Measurements from ENCODE around the gene FAM107A.
A peak's percentile ranks its signal among the peaks of the same experiment; 100 is the strongest.

The FAM107A gene, protein sequence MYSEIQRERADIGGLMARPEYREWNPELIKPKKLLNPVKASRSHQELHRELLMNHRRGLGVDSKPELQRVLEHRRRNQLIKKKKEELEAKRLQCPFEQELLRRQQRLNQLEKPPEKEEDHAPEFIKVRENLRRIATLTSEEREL

DNA sequence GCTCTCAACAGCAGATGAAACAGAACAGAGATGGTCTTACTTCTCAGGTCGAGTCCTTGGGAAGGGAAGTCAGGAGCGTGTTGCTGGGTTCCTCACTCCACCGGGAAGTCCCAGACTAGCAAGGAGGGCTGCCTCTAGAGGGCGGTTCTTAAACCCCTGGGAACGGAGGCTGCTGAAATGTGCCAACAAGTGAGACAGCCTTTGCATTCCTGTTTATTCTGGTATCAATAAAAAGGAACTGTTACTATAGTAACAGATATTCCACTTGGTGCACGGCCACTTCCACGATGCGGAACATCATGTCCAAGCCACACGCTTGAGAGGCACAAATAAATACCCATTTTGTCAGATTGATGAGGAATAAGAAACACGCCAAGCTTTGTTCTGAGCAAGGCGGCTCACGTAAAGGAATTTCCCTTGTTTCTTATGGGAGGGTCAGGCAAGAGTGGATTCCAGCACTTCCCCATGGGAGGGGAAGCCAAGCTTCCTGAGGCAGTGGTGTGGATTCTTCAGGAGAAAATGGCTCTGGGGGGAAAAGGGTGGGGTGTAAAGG, at the start of gene FAM107A:
FAM107A (minus strand) TSS at position 123 of the 553 bp plus-strand sequence. CDS start 7,531 bp downstream, outside the sequence.
- peak; percentile 74 for DNase-seq (ENCODE audit: extremely low read depth, low read depth)

DNA sequence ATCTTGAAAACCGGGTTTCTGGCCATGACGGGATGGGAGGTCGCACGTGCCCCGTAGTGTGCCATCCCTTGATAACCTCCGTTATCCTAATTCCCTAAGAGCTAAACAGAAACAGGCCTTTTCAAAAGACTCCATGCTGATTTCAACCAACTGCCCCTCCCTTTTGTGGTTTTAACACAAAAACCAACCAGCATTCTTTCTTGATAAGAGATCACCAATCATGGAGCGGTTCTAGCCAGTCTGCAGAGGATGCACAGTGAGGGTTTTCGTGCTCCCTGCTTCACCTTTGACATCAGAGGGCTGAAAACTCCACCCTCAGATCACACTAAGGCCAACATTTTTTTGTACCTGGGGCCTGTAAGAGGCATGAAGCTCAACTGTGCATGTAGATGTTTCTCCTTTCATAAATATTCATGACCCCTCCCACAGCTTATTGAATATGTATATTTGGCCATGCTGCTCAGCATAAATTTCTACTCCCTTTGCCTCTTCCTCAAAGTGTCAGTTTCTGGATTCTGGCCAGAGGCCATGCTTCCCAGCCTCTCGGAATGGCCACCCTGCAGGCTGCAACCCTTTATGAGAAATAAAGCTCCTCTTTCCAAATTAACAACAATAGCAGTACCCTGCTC, 48.1 kb upstream of the FAM107A start:
- TF ChIP-seq, protein P1, sequence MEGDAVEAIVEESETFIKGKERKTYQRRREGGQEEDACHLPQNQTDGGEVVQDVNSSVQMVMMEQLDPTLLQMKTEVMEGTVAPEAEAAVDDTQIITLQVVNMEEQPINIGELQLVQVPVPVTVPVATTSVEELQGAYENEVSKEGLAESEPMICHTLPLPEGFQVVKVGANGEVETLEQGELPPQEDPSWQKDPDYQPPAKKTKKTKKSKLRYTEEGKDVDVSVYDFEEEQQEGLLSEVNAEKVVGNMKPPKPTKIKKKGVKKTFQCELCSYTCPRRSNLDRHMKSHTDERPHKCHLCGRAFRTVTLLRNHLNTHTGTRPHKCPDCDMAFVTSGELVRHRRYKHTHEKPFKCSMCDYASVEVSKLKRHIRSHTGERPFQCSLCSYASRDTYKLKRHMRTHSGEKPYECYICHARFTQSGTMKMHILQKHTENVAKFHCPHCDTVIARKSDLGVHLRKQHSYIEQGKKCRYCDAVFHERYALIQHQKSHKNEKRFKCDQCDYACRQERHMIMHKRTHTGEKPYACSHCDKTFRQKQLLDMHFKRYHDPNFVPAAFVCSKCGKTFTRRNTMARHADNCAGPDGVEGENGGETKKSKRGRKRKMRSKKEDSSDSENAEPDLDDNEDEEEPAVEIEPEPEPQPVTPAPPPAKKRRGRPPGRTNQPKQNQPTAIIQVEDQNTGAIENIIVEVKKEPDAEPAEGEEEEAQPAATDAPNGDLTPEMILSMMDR (IDR thresholded peaks at IDR 0.05; ENCODE audit: low read depth, low read length), result no peak
- no peak for DNase-seq (ENCODE audit: extremely low read depth, low read depth)

More for the DNA sequence above, at the start of gene FAM107A:
- TF ChIP-seq, protein P1 (IDR thresholded peaks at IDR 0.05; ENCODE audit: low read depth, low read length), result peak; percentile 62

DNA sequence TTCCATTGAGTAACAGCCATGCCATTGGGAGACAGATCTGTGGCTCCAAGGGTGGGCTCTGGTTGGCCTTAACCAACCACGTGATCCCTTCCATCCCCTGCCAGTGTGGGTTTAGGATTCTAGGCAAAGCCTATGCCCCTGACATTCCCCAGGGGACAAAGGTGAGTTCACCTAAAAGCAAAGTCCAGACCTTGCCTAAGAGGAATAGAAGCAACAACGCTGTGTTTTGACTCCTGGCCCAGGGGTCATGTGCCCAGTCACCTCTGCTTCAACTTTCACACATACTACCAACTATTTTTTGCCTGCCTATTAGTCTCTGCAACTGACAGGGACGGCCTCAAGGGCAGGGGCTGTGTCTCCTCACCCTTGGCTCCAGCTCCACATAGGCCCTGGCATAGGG, 47.4 kb upstream of the FAM107A start:
- no peak for DNase-seq (ENCODE audit: extremely low read depth, low read depth)
- TF ChIP-seq, protein P1 (IDR thresholded peaks at IDR 0.05; ENCODE audit: low read depth, low read length), result no peak

DNA sequence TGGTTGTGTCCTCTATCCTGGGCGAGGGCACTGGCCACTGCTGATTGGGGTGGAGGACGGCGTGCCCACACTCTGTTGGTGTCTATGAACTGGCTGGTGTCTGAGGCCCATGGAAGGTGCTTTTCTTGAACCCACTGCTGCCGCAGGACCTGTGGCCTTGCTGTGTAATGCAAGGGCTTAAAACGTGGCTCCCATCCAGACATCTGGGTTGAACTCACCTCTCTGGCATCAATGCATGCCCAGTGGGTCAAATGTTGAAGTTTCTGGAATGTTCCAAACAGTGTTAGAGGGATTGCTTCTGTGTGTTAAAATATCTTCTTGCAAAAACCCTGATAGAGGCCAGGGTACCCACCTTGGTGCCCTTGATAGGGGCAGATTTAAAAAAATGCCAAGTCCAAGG, 46.8 kb upstream of the FAM107A start:
- no peak for DNase-seq (ENCODE audit: extremely low read depth, low read depth)
- TF ChIP-seq, protein P1 (IDR thresholded peaks at IDR 0.05; ENCODE audit: low read depth, low read length), result no peak

DNA sequence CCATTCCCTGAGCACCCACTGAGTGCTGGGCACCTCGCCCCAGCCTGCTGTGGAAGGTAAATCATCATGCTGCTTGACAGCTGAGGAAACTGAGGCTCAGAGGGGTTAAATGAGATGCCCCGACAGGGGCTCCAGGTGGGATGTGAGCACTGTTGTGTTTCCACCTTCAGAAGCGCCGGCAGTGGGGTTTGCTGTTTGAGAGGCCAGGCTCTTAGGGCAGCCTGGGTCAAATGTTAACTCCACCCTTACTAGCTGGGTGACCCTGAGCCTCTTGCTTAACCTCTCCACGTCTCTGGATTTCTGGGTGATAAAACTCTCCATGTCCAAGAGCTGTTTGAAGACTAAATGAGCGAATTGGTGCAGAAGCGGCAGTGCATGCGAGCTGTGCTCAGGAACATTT, 46.3 kb upstream of the FAM107A start:
- TF ChIP-seq, protein P1 (IDR thresholded peaks at IDR 0.05; ENCODE audit: low read depth, low read length), result no peak
- no peak for DNase-seq (ENCODE audit: extremely low read depth, low read depth)

DNA sequence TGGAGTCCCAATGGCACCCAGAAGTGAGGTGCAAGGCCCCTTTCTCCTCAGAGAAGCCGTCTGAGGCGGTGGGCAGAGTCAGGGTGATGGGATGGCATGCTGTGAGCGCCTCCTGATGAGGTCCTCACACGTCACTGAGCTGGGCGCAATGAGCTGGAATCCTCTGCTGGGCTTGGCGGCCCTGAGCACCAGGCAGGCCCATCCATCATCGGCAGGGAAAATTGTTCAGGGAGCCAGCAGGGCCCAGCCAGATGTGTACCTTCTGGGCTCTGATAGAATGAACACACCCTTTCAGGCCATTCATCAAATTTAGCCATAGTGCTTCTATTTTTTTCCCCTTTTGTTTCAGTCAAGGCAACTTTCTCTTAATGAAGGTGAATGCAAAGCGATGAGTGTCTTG, 45.7 kb upstream of the FAM107A start:
- TF ChIP-seq, protein P1 (IDR thresholded peaks at IDR 0.05; ENCODE audit: low read depth, low read length), result no peak
- DNase-seq (ENCODE audit: extremely low read depth, low read depth), result no peak

DNA sequence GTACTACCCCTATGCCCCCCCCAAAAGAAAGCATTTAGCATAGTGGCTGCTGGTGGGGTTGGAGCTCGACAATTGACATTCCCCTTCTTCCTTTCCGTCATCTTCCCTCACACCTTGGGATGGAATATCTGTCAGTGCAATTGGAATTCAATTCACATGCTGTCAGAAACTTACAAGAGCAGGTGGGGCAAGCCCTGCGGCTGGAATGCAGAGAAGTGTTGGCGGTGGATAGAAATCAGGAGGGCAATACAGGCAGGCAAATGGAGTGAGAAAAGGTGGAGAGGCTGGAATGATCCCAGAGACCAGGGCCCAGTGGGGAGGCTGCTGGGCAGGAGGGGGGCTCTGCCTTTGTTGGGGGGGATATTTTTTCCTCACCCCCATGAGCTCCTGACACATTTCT, 45.2 kb upstream of the FAM107A start:
- no peak for DNase-seq (ENCODE audit: extremely low read depth, low read depth)
- TF ChIP-seq, protein P1 (IDR thresholded peaks at IDR 0.05; ENCODE audit: low read depth, low read length), result no peak
